NCI-H510A treated with DMSO at 0.1 percent for 48 hours (cell line): ENCODE measurements around the gene ATP5F1D.

ENCODE experiments used
- DNase-seq: peaks from one replicate; lab custom pipeline; 2025; lab: John Stamatoyannopoulos, UW

ATP5F1D gene

DNA sequence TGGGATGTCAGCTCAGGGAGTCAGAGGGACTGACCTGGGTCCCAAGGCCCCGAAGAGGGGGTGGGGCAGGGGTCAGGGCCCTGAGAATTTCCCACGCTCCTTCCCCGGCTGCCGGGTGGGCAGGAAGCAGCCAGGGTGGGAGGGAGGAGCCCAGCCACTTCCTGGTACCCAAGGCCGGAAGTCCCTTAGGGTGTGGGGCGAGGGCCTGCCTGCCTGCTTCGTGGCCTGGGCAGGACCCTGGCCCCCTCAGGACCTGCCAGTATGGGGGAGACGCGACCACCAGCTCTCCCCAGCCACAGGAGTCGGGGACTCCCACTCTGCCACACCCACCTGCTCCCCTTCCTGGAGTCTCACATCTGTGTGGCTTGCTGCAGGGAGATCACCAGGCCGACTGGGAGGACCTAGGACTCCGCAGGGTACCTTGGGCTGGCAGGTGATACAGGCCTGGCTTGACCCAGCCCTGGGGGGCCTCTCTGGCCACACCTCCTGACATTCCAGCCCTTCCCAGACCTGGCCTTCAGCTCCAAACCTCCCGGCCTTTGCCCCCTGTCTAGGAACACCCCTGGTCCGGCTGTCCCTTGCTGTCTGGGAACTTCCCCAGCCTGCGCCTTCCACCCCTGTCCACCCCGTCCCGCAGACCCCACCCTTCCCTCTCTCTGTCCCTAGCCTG, 17.8 kb downstream of the ATP5F1D start:
- DNase-seq = no peak

DNA sequence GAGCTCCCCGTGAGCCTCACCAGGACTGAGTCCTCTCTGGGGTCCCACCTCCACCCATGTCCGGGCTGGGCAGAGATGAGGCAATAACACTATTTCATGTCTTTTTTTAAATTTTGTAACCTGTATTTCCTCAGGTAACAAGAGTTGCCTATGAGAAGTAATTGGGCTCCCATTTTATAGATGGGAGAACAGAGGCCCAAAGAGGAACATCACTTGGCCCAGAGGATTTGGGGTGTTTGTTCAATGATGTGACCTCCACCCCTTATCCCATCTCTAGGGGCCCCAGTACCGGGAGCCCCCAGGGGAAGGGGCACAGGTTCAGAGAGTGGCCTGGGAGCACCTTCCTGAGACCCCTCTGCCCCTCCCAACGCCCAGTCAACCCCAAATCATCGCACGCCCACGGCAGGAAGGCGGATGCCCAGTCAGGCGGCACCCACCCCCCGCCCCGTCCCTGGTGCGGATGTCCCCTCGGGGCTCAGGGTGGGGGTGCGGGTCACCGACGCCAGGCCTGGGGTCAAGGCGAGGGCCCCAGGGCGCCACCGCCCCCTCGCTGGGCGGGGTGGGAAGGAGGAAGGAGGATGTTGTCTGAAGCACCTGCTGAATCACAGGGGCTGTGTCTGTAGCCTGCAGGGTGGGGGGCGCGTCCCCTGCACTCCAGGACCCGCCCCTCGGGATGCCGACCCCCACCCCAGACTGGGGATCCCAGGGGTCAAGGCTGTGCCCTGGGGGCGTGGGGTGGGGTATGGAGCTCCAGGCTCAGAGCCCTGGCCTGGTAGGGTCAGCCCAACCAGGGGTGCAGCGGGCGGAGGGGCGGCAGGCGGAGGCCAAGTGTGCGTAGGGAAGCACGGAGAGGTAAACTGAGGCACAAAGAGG, 18.6 kb downstream of the ATP5F1D start:
- DNase-seq = no peak

DNA sequence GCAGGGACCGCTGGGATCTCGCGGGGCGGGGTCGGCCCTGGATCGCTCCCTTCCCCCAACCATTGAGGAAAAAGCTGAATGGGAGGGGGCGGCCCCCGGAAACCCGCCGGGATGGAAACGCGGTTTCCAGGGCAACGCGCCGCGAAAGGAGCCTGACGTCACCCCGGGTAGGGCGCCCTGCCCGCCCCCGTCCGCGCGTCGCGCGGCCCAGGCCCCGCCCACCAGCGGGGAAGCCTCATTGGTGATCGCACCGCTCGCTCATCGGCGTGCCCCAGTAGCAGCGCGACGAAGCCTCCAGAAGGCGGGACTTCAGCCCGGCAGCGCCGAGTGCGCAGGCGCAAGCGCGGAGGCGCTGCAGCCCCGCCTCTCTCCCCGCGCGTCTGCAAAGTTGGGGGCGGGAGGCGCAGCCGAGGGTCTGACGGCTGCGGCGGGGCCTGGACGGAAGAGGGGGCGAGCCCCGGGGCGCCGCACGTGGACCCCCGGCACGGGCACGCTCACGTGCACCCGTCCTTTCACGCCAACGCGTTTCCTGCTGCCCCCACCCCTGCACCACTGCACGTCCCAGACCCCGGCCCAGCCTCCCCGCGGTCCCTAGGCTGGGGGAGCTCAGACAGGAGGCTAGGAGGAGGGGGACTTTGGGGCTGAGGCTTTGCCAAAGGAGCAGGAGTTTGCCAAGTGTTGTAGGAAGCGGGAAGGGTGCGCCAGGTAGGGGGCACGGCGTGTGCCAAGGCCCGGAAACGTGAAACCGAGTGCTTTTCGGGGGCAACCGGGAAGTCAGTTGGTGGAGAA, 19.4 kb downstream of the ATP5F1D start:
- peak; percentile 70 for DNase-seq

DNA sequence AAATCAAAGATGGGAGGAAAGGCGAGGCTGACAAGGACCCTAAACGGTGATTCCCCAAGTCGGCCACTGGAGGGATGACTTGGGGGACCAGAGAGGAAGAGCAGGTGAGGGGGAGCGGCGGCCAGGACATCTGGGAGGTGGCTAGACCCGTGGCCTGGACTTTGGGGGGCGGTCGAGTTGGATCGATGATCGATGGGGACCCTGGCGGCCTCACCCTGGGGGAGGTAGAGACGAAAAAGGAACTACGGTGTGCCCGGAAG, 19.9 kb downstream of the ATP5F1D start:
- no peak for DNase-seq

DNA sequence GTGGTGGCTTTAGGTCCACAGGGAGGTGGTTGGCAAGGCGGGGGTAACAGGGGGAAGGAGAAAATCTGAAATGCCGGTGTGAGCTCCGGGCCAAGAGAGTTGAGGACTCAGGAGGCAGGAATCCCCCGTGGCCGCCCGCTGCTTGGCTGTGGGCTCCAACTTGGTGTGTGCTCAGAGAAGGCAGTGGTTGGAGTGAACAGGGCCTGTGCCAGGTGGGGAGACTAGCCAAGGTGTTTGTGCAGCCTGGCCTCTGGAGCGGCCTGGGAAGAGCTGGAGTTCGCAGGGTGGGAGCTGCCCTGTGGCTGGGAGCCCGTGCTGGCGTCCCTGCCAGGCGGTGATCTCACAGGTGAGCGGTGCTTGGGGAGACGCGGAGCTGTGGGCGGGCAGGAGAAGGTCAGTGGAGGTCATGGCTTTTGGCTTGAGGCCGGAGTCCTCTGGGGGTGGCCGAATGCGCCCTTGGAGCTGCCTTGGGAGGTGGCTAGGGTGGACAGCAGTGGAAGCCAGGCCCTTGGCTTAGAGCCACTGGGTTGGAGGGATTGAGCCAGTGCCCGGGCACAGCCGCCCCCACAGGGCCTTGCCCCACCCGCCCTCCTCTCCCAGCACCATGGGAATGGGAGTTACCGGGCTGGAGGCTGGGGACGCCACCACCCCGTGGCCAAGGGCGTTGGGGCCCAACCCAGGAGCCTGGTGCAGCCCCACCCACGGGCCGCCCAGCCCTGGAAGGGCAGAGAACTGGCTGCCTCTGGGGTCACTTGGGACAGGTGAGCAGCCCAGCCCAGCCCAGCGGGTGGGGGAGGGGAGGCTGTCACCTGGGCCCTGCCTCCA, 20.5 kb downstream of the ATP5F1D start:
- DNase-seq = peak; percentile 13

DNA sequence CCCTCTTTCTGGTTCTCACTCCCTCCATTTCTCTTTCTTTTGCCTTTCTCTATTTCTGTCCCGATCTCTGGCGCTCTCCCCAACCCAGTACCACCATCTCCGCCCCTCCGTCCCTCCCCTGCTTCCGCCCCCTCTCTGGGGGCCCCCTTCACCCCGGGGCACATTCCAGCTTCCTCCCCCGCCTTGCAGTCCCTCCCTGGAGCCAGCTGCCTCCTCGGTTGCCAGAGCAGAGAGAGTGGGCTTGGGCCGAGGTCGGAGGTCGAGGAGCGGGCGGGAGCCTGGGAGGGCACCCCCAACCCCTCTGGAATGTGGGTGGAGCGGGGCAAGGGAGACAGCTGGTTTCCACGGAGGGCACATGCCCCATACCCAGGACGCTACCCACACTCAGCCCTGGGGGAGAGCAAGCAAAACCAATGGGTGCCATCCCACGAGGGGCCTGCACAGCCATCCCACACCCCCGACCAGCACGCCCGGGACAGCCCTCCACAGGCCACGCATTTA, 21.1 kb downstream of the ATP5F1D start:
- DNase-seq = no peak

DNA sequence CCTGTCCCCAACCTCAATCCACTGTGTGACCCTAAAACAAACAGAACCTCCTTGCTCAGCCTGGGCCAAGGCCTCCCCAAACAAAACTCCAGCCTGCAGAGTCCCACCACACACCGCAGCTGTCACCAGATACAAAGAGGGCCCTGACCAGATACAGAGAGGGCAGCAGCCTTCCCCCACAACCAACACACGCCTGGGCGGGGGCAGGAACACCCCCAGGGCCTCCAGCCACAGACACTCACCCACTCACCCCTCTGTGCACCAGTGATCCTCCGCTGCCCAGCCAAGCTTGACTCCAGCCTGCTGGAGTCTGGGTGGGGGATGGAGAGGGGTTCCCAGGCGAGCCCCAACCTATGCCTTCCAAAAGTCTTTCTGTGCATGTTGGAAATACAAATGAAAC, 21.6 kb downstream of the ATP5F1D start:
- DNase-seq = no peak

DNA sequence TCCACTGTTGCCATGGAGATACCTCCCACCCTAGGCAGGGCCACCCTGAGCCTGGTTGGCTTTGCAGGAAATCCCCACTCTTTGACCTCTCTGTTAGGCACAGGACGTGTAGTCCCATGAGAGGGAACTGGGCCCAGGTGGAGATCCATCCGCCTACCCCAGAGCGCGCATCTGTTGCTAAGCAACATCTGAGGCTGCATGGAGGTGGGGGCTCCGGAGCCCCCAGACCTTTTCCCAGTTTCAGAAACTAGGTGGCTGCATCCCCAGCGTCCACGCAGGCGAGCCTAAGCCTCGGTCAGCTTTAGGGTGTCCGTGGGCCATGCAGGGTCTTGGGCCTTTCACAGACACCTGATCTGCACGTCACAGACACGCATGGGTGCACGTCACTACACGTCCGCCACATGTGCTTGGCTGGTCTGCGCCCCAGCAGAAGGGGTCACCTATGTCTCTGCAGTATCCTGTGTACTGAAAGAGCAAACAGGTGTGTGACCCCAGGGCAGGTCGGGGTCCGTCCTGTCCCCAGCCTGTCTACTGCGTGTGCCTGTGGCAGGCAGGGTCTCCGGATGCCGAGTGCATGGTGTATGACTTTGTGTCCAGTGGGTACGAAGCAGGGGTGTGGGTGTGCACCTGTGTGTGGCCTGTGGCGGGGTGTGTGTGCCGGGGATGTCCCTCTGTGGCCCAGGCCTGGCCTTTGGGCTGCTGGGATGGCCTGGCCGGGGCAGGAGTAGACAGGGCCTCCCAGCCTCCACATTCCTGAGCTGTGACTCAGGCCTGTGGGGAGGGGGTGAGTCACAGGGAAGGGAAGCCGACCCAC, 23.5 kb downstream of the ATP5F1D start:
- no peak for DNase-seq

DNA sequence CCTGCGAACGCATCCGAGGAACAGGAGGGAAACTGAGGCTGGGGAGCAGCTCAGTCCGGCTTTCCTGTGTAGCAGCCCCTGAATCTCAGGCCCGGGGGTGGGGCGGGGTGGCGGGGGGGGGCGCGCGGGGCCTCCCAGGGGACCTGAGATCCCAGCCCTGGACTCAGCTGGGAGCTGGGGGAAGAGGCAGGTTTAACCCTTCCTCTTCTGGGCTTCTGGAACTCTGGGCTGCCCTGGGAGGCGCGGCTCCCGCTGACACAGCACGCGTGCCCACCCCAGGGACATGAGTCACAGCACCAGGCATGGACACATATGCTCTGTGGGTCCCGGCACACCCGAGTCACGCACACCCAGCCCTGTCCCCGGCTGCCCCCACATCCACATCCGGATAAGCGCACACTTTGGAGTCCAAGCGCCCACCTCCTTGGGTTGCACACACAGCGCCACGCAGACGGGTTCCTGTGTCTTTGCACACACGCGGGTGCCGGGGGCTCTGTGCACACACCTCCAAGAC, 24.1 kb downstream of the ATP5F1D start:
- no peak for DNase-seq

DNA sequence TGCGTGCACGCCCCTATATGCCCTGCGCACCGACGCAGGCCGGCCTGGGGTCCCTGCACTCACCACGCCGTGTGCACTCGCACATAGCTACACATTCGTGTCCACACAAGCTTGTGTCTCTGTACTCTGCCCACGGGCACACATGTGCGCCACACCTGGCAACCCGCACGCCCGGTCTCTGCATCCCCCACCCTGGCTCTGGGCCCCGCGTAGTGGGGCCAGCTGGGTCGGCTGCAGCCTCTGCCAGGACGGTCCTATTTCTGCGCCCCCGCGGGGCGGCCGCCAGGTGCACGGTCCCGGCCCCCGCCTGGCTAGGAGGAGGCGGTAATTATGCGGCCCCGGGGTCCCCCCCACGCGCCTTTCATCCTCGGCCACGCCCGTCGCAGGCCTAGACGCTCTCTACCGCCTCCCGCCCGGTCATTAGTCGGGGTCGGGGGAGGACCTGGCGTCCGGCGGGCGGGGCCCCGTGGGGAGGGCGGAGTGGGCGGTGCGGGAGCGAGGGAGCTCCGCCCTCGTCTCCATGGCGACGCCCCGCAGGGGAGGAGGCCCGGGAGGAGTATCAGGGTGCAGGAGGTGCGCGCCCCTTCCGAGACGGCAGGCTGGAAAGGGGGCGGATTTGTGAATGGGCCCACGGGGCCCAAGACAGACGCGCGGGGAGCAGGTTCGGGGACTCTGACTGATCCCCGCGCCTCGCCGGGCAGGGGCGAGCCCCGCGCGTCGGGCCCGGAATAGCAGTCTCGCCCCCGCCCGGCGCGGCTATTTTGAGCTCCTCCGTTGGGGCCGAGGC, 24.8 kb downstream of the ATP5F1D start:
- DNase-seq = peak; percentile 16

DNA sequence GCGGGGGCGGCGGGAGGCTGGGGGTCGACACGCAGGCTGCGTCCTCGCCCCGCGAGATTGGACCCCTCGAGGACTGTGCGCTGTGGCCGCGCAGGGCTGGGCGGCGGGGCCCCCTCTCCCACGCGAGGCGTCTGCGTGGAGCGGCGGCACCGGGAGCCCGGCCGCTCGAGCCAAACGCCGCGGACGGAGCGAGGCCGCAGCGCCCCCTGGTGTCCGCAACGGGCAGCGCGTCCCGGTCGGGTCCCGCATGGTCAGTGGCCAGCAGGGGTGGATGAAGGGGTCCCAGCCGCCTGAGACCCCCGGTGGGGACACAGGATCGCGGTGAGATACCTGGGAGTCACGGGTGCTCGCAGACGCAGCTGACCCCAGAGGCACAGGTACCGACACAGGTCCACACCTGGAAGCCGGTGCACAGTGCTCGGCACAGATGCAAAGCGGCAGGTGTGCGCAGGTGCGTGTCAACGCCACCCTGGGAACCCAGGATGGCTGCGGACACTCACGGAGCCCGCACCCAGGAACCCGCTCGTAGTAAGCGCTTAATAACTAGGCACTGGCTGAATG, 25.4 kb downstream of the ATP5F1D start:
- DNase-seq = peak; percentile 11

DNA sequence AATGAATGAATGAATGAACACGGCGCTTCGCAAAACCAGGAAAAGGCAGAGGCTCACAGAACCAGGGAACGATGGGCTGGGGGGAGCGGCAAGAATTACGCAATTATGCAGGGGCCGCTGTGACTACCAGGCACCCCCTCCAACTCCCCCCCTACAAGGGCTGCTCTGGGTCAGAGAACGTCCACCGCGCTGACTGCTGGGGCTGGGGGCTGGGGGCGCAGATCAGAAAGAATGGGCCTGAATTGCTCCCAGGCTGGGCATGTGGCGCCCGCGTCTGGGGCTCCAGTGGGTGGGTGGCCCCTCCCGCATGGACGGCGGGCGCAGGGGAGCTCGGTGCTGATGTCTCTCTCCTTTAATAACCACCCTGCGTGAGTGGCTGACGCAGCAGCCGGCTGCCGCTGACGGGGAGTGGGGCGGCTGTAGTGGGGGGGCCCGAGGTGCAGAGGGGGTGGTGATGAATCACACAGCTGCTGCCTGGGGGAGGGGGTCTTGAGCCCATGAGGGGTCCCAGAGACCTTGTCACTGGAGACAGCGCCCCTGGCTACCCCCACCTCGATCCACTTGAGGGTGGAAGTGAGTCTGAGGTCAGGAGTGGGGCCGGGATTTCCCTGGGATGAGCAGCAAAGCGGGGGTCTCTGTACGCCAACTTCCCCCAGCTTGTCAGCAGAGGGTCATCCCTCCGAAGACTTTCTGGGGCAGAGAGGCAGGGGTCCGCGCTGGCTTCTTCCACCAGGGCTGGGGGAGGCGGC, 26.1 kb downstream of the ATP5F1D start:
- no peak for DNase-seq

DNA sequence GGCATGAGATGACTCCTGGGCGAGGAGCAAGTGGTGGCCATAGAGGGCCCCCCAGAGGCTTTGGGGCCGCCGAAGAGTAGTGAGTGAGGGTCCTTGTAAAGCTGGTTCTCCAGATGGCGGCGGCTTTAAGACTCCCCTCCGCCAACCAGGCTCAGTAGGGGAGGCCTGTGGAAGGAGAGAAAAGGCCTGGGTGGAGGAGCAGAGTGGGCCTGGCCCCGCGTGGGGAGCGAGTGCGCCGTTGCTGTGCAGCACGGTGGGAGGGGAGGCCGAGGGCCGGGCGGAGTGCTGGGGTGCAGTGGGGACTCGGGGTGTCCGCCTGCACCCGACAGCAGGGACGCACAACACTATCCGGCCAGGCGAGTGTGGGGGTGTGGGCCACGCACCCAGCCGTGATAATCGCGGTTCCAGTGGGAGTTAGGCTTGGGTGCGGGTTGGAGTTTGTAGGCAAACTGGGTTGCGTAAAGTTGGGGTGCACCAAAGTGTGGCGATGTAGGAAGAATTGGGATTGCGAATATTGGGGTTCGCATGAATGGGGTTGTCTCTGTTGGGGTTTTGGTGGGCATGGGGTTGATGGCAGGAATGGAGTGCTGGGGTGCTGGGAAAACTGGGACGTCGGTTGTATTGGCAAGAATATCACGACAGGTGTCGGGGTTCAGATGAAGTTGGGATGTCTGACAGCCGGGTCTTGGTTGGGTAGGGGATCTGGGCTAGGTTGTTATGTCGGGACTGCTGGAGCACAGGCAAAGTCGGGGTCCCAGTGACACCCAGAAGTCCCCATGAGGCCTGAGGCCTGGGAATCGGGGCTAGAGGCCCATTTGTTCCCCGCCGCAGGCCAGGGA, 26.9 kb downstream of the ATP5F1D start:
- no peak for DNase-seq

DNA sequence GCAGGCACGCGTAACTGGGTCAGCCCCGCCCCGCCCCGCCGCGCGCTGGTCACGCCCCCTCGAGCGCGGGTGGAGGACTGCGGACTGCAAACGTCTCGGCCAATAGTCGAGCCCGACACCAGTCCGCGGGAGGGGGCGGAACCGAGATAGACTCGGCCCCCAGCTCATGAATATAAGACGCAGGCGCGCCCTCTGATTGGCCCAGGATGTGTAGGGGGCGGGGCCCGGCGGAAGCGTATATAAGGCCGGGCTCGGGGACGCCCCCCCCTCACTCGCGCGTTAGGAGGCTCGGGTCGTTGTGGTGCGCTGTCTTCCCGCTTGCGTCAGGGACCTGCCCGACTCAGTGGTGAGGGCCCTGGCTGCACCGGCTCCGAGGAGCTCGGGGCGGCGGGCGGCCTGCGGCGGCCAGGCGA, 27.5 kb downstream of the ATP5F1D start, which contains the start of gene CIRBP:
CIRBP (plus strand) TSS at position 268 of the 413 bp plus-strand sequence. CDS start 1,602 bp downstream, outside the sequence.
- peak; percentile 87 for DNase-seq

DNA sequence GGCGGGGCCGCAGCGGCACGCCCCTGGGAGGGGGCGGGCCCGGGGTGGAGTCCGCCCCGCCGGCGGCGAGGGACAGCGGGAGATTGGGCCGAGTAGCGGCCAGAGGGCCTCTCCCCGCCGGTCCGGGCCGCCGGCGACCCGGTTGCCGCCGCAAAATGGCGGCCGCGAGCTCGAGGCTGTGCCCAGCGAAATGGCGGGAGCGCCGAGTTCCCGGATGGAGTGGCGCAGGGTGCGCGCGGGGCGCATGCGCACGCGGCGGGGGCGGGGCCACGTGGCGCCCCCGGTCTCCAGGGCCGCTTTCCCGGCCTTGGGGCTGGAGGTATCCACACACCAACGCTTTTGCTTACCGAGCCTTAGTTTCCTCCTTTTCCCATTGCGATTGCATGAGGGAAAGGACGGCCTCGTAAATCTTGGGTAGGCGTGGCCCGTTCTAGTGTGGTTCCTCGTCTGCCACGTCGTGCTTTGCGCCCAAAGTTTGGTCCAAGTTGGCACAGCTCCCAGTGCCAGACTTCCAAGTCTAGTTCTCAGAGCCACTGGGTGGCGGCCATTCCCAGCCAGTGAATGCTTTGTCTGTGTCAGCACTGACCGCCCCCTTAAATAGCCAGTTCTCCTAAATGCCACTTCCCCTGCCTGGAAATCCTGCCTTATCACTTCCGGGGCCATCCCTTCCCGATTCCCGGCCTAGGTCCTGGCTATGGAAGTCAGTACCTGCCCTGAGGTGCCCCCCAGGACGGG, 28.1 kb downstream of the ATP5F1D start:
- DNase-seq = peak; percentile 61

DNA sequence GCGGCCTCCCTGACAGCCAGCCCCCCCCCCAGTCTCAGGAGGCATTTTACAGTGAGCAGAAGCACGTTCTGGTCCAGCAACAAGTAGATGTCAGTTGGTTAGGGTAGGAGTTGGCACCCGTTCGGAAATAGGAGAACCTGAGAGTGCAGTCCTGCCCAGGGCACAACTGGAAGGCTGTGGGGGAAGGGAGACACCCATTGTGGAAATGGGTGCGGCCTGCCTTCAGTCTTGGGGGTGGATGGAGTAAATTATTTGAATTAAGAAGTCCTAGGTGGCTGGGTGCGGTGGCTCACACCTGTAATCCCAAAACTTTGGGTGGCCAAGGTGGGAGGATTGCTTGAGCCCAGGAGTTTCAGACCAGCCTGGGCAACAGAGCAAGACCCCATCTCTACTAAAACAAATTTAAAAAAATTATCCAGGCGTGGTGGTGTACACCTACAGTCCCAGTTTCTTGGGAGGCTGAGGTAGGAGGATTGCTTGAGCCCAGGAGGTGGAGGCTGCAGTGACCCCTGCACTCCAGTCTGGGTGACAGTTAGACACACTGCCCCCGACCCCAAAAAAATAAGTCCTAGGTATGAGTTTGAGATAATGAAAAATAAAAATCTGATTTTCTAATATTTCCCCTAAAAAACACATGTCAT, 28.8 kb downstream of the ATP5F1D start:
- no peak for DNase-seq
